Activated naive CD4-positive, alpha-beta T cell treated with anti-CD3 and anti-CD28 coated beads, Interleukin-2, amount 50 U/mL, for 16 hours (primary cell): ENCODE measurements around the gene ARHGAP30.
"Not testable (repeated sequence)": the region's sequence is repeated elsewhere in the genome, so short reads cannot be mapped to it uniquely, and the experiment has no call there.

Experiments used
- DNase-seq: peaks from one replicate; pipeline ENCODE4 v3.0.0-alpha.2; 2020

The ARHGAP30 gene

DNA sequence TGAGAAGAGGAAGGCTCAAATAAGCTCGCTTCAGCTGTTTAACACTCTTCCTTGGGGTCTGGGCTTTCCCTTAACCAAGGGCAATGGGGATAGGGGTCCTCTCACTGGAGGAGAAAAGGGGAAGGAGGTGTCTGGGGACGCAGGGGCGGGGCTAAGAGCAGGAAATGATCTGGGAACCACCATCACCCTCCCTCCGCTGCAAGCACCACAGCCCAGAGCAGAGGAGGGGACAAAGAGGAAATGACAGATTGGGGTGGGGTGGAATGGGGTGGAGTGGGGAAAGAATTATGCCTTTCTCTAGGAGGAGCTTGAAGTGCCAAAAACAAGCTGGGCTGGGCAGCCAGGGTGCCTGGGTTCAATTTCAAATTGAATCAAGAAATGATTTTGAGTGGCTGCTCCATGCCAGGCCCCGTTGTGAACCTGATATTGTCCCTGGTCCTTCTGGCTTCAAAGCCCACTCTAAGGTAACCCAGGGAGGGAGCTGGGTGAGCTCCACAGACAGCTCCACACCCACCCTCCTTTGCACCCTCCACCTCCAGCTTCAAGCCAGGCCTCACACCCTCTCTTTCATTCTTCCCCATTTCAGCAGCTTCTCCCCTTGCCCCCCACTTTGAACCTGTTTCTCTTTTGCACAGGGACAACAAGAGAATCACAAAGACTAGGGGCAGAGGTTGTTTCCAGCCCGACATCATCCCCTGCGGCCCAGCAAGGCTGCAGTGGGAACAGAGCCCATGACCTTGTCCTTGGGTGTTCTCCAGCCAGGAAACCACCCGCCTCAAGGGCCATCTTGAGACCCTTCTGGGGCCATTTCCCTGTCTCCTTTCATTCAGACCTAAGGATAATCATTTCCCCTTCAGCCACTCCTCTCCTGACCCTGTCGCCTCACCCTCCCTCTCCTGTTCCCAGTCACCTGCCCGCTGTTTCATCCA, 1.1 kb downstream of the ARHGAP30 start:
- DNase-seq: peak; percentile 68

DNA sequence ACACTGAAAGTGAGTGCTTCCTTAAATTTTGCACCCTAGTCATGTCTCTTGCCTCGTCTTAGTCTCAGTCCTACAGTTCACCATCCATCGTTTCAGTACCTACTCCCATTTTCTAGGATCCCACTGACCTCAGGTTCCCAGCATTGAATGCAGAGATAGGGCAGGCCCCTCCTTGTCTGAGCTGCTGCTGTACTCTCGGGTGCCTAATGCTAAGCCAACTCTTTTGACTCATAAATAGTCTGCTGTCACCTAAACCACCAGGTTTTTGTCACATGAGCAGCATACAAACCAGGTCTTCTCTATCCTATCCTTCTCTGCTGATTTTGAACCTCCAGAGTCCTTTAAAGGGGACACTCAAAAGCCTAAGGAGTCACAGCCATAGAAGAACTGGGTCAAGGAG, 3.0 kb downstream of the ARHGAP30 start:
- DNase-seq: peak; percentile 32

DNA sequence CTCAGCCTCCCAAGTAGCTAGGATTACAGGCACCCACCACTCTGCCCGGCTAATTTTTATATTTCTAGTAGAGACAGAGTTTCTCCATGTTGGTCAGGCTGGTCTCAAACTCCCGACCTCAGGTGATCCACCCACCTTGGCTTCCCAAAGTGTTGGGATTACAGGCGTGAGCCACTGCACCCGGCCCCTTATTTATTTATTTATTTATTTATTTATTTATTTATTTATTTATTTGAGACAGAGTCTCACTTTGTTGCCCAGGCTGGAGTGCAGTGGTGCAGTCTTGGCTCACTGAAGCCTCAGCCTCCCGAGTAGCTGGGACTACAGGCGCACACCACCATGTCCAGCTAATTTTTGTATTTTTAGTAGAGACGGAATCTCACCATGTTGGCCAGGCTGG, 4.0 kb downstream of the ARHGAP30 start:
- DNase-seq: not testable (repeated sequence)

DNA sequence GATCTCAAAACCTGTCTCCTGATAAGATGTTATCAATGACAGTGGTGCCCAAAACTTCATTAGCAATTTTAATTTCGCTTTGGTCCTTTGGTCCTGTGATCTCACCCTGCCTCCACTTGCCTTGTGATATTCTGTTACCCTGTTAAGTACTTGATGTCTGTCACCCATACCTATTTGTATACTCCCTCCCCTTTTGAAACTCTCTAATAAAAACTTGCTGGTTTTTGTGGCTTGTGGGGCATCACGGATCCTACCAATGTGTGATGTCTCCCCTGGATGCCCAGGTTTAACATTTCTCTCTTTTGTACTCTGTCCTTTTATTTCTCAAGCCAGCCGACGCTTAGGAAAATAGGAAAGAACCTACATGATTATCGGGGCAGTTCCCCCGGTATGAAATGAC, 5.8 kb downstream of the ARHGAP30 start:
- not testable (repeated sequence) for DNase-seq

DNA sequence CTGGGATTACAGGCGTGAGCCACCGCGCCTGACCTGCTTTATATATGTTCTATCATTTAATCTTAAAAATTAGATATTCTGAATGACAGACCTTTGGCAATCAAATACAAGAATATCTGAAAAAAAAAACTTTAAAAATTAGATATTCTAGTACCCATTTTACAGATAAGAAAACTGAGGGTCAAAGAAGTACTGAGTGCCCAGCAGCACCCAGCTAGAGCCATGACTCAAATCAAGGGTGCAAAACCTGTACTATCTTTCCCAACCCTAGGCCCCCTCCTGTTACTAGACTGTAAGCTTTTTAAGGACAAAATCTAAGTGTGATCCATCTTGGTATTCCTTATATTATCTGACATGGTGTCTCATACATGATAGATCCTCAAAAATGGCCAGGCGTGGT, 8.3 kb downstream of the ARHGAP30 start:
- DNase-seq: no peak

DNA sequence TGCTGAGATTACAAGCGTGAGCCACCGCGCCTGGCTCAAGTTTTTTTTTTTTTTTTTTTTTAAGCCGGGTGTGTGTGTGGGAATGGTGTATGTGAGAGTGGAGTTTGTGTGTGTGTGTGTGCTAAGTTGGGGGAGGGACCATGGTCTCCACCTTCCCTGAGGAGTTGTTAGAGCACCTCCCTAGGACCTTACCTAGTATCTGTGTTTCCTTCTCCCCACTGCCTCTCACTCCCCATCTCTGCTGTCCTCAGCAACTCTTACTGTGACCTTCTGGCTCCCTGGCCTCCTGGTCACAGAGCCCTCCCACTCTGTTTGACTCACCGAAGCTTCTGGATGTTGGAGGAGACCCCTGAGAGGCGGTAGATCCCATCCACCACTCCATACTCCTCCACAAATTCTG, 10.4 kb downstream of the ARHGAP30 start:
- no peak for DNase-seq

DNA sequence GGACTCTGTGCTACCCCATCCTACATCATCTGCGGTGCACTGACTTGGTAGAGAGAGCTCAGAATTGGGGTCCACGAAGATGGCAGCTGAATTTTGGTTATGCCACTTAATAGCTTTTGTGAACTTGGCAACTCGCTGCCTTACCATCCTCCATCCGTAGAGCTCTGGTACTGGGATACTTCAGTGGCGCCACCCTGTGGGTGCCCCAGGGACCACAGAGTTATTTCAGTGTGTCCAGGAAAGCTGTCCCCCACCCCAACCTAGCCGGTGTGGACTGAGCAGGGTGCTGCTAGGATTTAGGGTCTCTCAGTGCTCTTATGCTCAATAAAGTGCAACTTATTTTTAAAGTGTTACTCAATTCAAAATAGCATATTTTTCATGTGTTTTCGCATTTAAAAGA, 14.9 kb downstream of the ARHGAP30 start:
- DNase-seq: no peak

DNA sequence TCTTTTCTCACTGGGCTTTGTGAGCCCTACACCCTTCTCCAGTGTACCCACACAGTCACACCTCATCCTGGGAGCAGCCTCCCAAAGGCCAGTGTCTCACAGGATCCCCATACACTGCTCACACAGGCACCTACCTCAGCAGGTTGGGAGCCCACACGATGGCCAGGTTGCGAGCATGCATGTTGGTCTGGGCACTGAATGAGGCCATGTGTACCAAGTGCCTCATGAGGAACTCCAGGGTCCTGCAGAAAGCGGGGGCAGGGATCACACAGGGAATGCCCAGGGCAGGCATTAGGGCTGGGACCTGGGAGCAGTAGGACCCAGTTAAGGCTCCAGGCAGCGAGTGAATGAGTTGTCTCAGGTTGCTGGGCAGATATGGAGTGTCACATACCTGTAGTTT, 15.5 kb downstream of the ARHGAP30 start:
- DNase-seq: no peak

DNA sequence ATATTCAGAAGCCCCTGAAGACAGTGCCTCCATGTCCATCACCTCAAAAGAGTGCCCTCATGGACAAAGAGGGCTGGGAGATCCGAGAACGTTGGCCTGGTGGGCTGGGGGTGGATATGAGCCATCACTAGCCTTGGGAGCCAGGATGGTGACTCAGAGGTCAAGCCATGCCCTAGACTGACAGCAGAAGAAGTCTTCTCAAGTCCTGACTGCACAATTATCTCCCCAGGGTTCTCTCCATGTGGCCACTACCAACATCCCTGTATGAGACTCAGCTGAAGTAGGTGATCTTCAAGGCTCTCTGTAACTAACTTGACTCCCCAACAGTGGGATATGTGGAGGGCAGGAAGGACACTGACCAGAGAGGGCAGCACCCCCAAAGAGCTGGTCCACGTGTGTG, 16.8 kb downstream of the ARHGAP30 start:
- no peak for DNase-seq

DNA sequence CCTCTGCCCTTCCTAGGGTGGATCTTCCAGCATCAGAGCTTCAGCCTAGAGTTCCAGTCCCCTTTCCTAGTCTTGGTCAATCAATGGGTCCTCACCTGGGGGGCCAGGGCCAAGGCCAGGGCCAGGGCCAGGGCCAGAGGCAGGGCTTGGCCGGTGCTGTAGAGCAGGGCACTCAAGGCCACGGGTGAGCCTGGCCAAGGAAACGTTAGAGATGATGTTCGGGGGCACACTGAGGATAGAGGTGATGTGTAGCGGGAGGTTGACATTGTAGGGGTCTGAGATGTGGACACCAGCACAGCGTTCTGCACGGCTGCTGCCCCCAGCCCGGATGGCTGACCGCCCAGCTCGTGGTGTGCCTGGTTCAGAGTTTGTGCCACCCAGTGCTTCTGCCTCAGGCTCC, 18.5 kb downstream of the ARHGAP30 start:
- no peak for DNase-seq

DNA sequence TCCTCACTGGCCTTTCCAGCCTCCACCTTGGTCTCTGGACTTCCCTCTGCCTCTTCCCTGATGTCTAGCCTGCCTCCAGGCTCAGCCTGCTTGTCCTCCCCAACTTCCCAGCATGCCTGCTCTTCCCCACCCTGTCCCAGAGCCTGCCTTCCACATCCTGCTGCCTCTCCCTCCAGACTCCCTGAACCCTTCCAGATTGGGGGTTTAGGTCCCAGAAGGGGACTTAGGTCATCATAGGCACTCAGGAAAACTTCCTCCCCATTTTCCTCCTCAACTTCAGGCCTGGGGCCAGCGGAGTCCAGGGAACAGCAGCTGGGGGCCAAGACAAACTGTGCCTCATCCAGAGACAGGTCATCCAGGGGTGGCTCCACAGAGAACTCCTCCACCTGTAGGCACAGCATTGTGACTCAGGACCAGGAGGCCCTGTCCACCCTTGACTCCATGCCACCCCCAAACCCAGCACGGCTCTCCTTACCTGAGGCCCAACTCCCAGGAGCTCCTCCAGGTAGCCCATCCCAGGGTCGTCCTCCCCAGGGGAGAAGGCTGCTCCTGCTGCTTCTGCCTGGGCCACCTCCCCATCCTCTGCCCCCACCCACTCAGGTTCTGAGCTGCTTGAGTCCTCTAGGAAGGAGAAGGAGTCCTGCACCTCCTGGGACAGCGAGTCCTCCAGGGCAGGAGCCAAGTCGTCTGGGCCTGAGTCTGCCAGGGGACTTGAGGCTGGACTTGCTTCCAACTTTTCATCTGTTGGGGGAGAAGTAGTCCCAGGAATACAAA, 20.6 kb downstream of the ARHGAP30 start:
- no peak for DNase-seq

DNA sequence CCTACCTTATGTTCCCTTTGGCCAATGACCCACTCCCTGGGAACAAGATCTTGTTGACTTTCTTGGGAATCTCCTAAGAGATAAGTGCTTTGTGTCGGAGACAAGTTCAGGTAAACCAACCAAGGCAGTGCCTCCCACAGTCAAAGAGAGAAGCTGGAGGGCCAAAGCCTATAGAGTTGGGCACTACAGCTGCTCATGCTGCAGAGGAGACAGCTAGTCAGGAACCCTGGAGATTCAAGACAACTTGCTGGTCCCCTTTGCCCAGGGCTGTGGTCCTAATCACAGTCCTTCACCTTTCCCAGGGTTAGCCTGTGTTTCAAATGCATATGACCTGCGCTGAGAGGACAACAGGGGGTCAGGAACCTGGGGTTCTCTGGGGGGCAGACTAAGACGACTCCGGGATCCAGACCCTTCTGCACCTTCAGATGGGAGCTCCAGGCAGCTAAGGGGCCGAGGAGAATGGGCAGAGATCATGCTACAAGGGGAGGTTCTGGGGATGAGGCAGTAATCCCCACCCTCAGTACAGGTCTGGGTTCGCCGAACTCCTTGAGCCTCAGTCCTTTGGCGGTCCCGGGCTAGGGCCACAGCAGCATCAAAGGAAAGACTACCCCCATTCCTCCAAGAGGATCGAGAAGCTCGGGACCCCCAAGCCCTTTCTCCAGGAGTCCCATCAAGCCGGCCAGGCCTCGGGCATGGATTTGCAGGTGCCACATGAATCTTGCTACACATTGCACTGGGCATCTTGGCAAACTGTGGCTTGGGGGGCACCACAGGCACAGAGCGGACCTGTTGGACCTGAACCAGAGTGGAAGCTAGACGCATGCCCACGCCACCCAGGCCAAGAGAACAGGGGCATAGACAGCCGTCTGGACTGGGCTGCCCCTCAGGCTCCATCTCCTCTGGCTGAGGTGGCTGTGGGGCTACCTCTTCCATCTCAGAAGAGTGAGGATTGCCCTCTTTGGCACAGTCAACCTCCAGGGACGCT, 22.0 kb downstream of the ARHGAP30 start:
- no peak for DNase-seq

DNA sequence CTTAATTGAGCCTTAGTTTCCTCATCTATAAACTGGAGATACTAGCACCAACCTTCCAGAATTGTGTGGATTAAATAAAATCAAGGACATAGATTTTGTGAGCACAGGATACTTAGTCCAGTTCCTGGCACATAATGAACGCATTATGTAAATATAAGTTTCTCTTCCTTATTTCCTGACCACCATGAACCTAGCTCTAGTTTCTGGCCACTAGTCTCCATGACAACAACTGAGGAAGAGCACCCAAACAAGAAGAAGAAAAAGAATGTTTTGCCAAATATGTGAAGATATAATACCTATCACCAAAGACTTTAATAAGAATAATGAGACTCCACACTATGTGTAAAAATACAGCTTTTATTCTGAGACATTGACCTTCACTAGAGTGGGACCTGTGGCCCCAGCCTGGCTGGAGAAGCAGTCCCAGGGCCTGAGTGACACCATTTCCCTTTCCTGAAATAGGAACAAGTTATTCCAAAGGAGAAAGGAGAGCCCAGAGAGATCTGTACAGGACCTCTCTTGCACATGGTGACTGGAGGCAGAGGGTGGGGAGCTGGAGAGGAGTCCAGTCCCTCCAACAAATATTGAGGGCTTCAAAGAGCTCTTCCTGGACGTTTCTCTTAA, 23.0 kb downstream of the ARHGAP30 start:
- no peak for DNase-seq

DNA sequence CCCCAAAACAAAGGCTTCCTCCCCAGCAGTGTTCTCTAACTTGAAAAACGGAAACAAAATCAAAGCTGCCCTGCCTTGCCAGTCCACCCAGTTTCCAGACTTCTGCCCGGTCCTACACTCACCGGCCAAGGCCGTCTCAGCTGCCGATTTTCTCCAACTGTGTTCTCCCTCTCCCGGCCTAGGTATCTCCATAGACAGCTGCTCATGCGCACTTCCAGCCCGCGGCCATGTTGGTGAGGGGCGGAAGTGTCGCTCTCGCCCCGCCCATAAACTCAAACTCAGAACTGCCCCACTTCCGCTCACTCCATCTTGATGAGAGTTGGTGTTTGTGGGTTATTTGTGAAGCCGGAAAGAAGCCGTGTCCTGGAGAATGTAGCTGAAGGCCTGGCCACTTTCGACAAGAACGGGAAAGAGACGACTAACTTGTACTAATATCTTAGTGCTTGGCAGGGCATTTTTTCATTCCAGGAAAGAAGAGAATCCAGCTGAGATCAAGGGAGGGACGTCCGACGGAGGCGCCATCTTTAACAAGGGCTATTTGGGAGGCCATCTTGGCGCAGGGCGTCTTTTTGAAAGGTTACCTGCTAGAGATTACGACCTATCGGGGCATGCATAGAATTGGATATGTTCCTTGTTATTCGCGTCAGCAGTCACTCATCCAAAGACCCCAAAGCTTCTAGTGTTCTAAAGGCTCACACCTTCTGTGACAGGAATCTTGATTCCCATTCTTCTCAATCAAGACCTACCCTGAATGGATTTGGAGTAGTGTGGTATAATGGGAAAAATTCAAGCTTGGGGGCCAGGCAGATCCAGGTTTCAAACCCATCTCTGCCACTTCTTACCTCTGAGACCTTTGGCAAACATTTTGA, 23.7 kb downstream of the ARHGAP30 start, which contains the start of gene USF1:
USF1 (minus strand) TSS at position 242 of the 869 bp plus-strand sequence. CDS start 2,702 bp downstream, outside the sequence.
- DNase-seq: peak; percentile 90

DNA sequence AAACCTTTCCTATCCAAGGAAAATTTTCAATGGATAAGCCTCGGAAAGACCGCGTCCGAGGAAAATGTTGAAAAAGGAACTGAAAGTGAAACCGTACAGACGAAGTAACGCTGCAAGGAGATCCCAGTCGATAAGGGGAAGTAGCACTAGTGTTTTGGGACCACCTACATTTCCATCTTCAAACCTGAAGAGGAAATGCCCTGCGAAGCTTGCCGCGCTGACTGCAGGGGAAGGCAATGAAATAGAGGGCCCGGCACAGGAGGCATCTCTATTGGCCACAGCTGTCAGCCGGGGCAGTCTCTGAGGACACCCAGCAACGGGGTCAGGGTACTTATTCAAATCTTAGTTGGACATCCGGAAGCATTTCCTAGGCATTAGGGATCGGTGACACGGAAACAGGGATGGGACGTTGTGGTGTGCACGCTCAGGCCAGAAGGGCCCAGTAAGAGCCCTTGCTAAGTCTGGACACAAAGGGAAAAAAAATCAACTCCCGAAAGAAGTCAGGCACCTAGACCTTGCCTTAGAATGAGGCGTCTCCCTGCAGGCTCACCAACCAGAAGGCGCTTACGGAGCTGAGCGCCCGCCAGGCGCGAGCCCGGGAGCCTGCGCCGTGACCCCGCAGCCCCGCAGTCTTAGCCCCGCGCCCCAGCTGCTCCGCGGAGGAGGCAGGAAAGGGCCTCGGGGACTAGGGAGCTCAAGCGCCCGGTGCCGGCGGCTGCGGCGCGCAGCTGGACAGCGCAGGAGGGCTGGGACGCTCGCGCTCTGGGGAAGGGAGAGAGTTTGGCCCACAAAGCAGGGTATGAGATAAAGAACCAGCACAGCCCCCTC, 24.6 kb downstream of the ARHGAP30 start:
- DNase-seq: peak; percentile 48

DNA sequence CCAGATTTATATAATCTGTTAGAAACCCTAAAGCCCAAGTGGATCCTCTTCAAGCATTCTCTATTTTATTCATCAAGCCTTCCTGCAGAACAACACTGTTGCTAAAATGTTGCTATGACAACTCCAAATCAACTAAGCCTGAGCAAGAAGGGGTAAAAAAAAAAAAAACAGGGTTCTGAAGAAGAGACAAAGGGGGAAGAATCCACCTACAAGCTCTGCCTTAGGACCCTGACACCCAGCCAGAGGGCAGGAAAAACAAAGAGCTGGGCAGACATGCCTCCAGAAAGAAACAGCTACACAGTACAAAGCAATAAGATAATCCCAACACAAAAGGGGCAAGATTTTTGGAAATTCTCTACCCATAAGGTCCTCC, 25.2 kb downstream of the ARHGAP30 start:
- no peak for DNase-seq

DNA sequence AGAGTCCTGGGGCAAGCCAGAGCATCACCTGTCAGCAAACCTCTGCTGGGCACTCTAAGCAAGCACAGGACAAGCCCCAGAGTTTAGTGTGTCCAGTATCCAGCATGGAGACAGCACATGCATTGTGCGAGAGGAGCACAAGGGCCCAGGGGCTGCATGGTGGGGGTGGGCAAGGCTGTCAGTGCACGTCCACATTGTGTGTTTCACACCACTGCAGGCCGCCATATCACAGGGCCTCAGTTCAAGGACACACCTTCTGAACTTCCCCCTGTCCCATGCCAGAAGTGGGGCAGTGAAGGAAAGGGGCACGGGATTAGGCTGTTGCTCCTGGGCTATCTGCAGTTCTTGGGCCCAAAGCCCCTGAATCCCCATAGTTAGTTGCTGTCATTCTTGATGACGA, 30.1 kb downstream of the ARHGAP30 start:
- DNase-seq: no peak

DNA sequence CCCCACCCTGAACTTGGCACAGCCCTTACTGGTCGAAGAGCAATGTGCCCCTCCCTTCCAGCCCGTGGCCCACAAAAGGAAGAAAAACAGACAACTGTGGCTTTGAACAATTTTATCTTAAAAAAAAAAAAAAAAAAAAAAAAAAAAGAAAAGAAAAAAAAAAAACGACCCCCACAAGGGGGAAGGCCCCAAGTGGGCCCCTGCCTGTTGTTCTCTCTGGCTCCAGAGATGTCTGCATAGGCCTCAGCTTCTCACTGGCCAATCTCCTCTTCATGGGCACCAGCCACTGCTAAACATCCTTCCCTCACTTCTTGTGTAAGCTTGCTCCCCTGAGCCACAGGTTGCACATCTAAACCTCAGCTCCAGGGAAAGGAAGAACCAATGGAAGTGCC, 30.5 kb downstream of the ARHGAP30 start:
- DNase-seq: no peak

DNA sequence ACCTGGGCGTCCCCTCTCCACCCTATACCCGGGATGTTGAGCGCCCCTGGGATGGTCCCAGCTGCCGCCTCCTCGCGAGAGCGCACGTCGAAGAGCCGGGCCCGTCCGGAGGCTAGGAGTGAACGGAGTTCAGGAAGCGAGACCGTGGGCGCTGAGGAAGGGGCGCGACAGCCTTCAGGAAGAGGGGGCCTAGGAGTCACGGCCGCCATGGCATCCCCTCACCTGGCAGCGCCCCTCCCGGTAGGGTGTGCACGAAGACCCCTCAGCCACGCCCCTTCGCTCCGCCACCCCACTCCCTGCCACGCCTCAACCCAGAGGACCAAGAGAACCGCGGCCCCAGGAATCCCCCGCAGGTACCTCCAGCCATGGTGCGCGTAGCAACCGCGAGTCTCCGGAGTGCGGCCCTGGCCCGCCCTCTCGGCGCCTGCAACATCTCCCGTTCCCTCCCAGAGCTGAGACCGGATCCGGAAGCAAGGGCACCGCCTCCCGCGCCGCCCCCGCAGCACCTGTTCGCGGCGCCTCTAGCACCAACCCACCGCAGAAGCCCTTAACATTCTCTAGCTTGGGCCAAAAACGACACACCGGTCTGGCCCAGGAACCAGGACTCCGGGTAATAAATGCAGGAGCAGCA, 31.1 kb downstream of the ARHGAP30 start, which contains the start of gene TSTD1:
TSTD1 (minus strand) TSS at position 442 of the 631 bp plus-strand sequence; CDS start at position 367, 75 bp downstream.
- peak; percentile 89 for DNase-seq
